ENCODE measurements around the gene OSTF1.
A peak's percentile ranks its signal among the peaks of the same experiment; 100 is the strongest.

OSTF1 gene

DNA sequence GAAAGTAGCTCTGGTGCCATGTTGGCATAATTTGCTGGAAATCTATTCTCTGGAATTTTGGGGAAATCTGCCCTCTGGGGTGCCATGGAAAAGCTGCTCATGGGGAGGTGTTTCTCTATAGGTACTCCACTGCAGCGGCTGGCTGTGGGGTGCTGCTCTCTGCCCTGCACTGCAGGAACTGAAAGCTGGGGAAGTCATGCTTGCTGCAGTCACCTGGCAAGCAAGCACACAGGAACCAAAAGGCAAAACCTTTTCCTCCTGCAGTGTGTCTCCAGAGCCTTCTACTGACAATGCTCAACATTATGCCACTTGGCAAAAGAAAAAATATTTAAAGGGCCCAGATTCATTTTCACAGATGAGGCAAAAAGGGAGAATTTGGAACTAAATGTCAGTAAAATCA is 34.4 kb upstream of the OSTF1 start:
- TF ChIP-seq, protein P1, sequence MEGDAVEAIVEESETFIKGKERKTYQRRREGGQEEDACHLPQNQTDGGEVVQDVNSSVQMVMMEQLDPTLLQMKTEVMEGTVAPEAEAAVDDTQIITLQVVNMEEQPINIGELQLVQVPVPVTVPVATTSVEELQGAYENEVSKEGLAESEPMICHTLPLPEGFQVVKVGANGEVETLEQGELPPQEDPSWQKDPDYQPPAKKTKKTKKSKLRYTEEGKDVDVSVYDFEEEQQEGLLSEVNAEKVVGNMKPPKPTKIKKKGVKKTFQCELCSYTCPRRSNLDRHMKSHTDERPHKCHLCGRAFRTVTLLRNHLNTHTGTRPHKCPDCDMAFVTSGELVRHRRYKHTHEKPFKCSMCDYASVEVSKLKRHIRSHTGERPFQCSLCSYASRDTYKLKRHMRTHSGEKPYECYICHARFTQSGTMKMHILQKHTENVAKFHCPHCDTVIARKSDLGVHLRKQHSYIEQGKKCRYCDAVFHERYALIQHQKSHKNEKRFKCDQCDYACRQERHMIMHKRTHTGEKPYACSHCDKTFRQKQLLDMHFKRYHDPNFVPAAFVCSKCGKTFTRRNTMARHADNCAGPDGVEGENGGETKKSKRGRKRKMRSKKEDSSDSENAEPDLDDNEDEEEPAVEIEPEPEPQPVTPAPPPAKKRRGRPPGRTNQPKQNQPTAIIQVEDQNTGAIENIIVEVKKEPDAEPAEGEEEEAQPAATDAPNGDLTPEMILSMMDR (IDR thresholded peaks at IDR 0.05; ENCODE audit: low read depth, low read length) = no peak
- no peak for DNase-seq (ENCODE audit: extremely low read depth, low read depth)

DNA sequence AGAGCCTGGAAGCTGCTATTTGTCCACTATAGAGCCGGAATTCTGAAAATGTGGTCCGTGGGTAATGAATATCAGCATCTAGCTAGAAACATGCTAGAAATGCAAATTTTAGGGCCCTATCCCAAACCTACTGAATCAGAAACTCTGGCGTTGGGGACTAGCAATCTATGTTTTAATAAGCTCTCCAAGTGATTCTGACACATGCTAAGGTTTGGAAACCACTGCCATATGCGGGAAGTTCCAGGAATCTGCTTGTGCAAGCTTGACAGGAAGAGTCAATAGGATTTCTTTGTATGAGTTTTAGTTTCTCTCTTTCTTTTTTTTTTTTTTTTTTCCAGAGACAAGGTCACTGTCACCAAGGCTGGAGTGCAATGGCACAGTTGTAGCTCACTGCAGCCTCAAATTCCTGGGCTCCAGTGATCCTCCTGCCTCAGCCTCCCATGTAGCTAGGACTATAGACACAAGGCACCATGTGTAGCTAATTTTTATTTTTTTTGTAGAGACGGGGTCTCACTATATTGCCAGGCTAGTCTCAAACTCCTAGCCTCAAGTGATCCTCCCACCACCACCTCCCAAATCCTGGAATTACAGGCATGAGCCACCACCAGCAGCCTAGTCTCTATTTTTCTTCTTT is 33.8 kb upstream of the OSTF1 start:
- TF ChIP-seq, protein P1 (IDR thresholded peaks at IDR 0.05; ENCODE audit: low read depth, low read length) = no peak
- no peak for DNase-seq (ENCODE audit: extremely low read depth, low read depth)

DNA sequence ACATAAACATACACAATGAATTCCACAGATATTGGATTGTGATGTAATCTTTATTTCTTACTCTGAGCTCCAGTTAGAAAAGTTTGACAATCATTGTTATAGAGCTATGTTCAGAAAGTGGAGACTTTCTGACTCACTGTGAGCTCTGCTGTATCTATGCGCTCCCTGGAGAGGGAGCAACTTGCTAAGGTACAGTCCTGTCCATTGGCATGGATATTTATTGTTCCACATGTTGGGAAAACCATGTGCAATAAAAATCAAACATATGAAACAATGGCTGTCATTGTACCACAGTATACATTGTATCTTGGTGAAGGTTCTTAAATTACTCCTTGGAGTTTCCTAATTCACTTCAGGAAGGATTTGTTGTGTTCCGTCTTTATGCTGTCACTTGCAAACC is 27.1 kb upstream of the OSTF1 start:
- DNase-seq (ENCODE audit: extremely low read depth, low read depth) = no peak
- TF ChIP-seq, protein P1 (IDR thresholded peaks at IDR 0.05; ENCODE audit: low read depth, low read length) = no peak

DNA sequence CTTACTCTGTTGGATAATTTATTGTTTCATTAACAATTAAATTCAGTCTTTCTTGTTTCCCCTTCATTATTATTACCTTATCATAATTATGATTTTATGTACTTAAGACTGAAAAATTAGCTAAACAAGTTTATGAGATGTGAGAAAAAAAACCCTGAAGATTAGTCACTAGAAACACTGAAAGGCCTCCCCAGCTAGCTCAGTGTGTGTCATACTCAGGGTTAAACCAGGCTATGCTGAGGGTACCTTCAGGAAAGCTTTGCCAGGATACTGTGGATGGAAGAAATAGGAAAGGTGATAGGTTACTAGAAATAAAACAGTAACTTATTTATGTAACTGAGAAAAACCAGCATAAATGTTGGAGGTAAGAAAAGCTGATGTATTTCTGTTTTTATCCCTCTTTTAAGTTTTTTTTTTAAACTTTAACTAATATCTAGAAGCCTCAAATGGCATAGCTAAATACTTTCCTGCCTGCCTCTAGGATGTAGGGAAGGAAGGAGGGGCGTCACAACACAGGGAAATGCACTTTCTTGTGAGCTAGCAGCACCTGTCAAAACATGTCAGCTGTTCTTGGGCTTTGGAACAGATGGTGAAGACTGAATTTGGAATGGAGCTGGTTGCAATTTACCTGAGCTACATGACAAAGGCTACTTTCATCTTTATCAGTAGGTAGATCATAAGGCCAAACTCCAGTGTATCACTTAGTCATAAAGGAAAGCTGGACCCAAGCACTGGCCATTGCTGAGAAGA is 24.6 kb upstream of the OSTF1 start:
- TF ChIP-seq, protein P1 (IDR thresholded peaks at IDR 0.05; ENCODE audit: low read depth, low read length) = no peak
- no peak for DNase-seq (ENCODE audit: extremely low read depth, low read depth)

DNA sequence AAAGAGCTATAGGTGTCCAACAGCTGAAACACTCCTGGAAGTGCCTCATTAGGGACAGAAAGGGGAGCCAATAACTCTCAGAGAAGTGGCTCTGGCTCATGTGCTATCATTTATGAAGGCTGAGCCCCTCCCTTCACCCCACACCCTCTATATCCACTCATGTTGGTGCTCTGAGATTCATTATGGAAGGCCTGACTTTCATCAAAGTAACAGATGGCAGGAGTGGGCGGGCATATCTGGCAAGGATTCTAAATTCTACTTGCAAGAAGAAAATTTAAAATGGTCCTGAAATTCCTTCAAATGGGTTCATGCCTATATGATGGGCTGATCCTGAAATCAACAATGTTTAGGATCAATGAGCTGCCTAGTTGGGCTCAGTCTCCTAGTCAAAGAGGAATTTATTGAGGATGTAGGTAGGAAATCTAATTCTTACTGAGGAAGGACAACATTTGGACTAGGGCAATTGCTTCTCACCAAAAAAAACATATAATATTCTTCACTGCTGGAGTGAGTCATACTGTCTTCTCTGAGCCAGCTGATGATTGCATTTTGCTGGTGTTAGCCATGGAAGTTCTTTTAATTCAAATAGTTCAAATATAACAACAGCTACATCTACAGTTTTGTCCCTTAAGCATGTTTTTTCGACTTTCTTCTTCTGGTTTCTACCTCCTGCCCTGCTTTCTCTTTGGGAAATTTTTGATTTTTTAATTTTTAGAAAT is 23.8 kb upstream of the OSTF1 start:
- DNase-seq (ENCODE audit: extremely low read depth, low read depth) = peak; percentile 16
- TF ChIP-seq, protein P1 (IDR thresholded peaks at IDR 0.05; ENCODE audit: low read depth, low read length) = peak; percentile 11

DNA sequence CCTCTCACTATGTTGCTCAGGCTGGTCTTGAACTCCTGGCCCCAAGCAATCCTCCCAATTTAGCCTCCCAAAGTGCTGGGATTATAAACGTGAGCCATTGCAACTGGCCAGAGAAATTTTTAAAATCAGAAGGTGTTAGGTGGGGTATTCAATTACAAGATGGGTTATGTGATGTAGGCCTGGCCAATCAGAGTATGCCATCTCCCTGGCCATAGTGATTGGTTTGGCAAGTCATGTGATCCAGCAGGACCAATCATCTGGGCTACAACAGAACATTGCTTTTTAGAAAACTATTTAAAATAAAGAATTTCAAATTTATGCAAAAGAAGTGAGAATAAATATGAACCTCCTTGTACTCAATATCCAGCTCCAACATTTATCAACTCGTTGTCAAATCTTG is 22.8 kb upstream of the OSTF1 start:
- TF ChIP-seq, protein P1 (IDR thresholded peaks at IDR 0.05; ENCODE audit: low read depth, low read length) = no peak
- DNase-seq (ENCODE audit: extremely low read depth, low read depth) = no peak

DNA sequence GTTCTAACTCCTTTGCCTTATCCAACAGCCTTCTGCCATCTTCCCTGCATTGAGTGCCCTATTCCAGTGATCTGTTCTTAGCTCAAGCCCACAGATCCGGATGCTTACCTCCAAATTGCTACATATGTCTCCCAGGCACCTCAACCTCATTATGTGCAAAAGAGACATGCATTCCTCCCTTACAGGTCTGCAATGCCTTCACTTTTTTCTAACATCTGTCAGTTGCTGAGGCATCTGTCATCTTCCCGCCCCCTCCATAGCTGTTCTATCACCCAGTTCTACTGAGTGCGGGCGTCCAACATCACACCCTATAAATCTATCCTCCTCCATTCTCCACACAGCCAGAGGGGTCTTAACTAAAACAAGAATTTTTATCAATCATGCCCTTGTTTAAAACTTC is 20.4 kb upstream of the OSTF1 start:
- DNase-seq (ENCODE audit: extremely low read depth, low read depth) = no peak
- TF ChIP-seq, protein P1 (IDR thresholded peaks at IDR 0.05; ENCODE audit: low read depth, low read length) = no peak

Measured in AG09319 (cell line).